H54 (cell line): Measurements from ENCODE around the gene NIPBL.

Experiments
- DNase-seq: peaks from one replicate; pipeline ENCODE4 v3.0.0; 2011; ENCODE audit warnings: low spot score, mixed read lengths; ENCODE audit not compliant: insufficient read length
- FAIRE-seq: peaks from 3 replicates; lab custom pipeline; 2011; peaks lifted over from hg19 to GRCh38; lab: Jason Lieb, UNC
- POLR2A ChIP-seq: IDR thresholded peaks from 2 replicates; pipeline ENCODE4 v1.6.1; 2011; ENCODE audit warnings: low read depth, mild to moderate bottlenecking, low read length

Gene NIPBL

DNA sequence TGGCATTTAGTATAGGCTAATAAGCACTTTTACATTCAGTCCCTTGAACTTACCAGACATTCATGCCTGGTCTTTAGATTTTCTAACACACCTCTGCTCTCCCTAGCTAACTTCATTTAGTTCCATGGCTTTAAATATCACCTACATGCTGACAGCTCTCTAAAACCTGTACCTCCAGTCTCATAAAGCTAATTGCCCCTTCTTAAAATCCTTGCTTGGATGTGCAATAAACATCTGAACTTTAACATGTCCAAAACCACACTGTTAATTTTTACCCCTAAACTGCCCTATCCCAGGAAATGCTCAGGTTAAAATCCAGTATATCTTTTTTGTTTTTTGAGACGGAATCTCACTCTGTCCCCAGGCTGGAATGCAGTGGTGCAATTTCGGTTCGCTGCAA, 232.8 kb downstream of the NIPBL start:
- TF ChIP-seq POLR2A, result no peak
- no peak for DNase-seq
- no peak for FAIRE-seq

- FAIRE-seq, result no peak
- no peak for DNase-seq
- no peak for TF ChIP-seq POLR2A
Measured at GRCh38 chr5:37110135-37110534, 233.6 kb downstream of the NIPBL start.

- TF ChIP-seq POLR2A, result no peak
- FAIRE-seq (no peak), DNase-seq (no peak)
Measured at GRCh38 chr5:37111426-37112382, 235.1 kb downstream of the NIPBL start.

- DNase-seq (no peak), FAIRE-seq (no peak)
- TF ChIP-seq POLR2A, result no peak
Measured at GRCh38 chr5:37112383-37112991, 235.9 kb downstream of the NIPBL start.
